LoVo (cell line): ENCODE measurements around the gene GABRG1.

Experiments
- DNase-seq: peaks from one replicate; pipeline ENCODE4 v3.0.0-alpha.2; 2016; ENCODE audit warnings: low spot score

The GABRG1 gene

DNA sequence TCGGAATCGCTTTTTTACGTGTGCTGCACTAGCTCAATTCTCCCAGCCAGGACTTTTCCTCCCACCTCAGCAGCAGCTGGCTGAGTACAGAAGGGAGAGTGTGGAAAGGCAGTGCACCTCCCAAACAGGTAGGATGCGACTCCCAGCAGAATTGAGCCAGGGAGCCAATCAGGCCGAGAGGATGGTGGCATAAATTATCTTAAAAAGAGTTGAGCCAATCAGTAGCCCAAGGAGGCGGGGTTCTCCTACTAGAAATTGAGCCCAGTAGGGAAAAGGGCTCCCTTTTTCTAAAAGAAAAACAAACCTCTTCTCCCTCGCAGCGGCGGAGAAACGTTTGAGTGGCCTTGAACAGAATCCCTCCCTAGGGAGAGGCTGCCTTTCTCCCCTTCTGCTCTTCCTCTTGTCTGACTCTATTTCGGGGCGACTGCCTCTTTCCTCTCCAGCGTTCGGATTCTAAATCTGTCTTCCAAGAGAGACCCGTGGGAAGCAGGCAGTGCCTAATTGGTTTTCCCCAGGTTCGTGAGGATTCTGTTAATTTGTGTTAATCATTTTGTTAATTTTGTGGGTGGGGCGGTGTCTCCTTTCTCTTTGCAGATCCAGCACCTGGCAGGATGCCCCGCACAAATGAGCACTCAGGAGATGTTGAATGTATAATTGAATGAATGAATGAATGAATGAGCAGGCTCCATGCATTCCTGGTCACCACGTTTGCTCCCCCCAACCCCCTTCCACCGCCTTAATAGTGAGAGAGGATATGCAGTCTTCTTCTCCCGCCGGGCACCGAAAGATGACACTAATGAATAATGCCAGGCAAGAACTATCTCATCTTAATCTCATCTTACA is at the start of gene GABRG1:
GABRG1 (minus strand) TSS at position 142 of the 843 bp plus-strand sequence; CDS start at position 1, 141 bp downstream.
- DNase-seq = no peak

DNA sequence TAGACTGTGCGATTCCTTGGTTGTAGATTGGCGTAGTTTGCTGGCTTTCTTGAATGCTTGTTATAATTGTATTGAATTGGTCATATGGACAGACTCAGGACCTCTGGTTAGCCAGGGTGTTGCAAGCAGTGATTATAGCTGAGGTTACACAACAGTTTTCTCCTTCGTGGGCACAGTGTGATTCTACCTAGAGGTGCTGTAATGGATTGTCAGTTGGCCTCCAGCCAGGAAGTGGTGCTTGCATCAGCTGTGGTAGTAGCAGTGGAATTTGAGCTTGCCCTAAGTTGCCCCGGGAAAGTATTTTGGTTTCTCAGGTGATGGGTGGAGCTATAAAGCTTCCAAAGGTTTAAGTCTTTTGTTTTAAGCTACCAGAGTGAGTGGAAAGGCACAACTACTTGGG is 23.1 kb upstream of the GABRG1 start:
- no peak for DNase-seq

DNA sequence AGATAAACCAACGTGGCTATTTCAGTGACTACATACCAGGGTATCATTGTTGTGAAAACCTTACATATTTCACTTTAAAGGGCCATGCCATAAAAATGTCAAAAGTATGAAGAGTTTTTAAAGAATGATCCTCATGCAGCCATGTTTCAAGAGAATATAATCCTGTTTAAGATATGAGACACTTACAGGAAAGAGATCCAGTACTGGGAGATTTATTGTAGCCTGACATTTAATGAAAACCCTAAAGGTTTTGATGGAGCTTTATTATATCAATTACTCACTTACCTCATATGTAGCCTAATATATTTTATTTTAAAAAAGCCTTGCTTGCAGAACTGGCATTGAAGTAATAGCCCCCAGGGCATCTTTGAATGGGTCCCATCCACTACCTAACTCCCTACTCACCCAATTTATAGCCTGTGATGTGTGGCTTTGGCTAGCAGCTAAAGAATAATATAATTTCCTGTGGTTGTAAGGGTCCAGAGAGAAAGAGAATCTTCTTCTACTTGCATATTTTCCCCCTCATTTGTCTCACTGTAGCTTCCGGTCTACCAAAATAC is 7.7 kb upstream of the GABRG1 start:
- DNase-seq = no peak

DNA sequence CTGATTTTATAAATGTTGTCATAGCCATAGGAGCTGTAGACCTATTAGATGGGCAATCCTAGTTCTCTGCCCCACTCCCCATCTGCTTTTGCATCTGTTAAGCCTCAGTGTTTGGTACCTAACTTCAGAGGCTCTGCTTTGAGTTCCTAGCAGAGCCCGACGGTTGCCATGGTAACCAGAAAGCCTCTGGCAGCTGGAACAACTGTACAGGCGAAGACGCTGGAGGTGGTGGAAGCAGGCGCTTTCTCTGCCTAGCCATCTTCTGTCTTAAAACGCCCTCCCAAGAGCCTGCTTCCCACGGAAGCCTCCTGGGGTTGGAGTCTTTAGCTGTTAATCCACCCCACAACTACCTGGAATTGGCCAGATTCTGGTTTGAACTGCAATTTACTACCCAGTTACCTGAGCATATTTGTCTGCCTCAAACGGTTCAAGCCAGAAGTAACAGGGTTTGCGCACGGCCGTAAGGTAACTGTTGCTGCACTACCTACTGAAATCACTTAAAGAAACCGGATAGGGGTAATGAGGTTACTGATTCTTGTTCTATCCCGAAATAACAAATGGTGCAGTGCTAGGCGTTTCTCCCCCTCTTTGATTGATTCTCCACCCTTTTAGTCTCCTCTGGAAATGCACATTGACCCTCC is 1.0 kb upstream of the GABRG1 start:
- DNase-seq = no peak

DNA sequence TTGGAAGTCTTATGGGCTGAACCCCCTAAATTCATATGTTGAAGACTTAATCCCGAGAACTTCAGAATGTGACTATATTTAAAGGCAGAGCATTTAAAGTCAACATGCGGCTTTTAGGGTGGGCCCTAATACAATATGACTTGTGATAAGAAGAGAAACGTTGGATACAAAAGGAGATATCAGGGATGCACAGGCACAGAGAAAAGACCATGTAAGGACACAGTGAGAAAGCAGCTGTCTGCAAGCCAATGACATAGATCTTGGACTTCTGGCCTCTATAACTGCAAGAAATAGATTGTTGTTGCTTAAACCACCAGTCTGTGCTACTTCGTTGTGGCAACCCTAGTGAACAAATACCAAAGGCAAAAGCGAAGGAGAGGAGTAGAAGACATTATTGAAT is 42.2 kb downstream of the GABRG1 start:
- DNase-seq = no peak

DNA sequence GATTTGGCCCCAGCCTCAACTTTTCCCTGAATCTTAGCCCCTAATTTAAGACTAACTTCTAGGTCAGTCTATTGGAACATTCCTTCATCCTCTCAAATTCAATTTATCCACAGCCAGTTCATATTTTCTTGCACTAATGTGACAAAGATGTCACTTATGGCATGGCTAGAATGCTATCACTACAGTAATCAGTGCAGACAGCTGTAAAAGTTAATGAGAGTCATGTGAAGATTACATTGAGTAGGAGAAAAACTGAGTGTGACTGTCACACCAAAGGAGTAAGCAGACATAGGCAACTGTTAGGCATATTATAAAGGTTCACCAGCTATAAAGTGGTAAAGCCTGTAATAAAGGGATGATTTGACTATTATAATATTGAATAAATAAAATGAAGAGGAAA is 42.6 kb downstream of the GABRG1 start:
- DNase-seq = no peak

DNA sequence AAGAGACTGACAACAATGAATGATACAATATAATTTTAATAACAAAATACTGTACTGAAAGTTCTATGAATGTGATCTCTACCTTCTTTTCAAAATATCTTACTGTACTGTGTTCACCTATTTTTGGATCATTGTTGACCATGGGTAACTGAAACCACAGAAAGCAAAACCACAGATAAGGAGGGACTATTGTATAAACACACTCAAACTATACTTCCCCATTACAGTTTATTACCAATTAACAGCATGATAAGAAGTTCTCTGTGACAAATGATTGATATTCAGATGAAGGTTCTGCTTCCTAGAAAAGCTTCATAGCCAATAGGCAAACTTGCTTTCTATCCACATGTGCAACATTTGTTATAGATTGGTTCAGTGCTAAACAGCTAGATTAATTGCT is 50.1 kb downstream of the GABRG1 start:
- DNase-seq = no peak

DNA sequence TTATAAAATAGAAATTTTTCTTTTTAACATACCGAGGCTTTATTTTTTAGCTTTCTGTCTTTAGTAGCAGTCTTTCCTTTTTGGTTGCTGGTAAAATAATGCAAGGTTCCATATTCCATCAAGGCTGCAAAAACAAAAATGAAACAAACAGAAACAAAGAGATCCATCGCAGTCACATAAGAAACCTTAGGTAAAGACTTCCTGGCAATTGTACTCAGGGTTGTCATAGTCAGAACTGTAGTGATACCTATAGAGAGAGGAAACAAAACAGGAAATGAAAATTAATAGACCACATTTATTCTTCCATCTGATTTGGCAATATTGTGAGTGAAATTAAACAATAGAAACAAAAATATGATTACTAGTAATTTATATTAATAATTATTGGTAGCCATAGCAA is 72.5 kb downstream of the GABRG1 start:
- no peak for DNase-seq

DNA sequence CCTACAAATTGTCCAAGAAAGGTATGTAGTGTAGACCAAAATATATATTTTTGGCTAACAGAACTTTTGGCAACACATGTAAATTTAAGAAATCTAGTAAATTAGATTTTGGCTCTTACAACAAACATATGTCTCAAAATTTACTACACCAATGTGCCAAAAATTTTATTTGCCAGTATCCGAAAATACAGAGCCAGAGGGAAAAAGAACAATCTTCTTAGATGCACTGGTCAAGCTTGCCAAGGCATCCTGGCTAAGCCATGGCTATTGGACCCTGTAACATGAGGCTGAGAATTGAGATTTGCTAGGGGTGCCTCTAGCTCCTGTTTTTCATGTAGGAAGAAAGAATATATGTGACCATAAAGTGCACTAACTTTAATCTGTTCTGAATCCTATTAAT is 91.8 kb downstream of the GABRG1 start:
- DNase-seq = no peak

DNA sequence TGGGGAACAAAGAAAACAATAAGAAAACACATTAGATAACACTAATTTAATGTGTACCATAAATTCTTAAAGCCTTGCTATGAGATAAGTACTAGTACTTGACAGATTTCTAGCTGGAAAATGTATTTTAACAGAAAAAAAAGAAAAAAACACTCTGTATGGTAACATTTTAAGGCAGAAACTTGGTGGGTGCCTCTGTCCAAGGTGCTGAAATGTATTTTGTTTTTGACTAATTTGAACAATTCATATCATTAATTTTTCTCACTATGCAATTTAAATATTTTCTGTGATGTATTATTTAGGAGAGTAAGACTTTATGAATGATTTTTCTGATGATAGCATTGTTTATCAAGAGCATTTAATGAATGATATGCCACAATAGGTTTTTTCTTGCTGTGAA is 107.5 kb downstream of the GABRG1 start:
- no peak for DNase-seq

DNA sequence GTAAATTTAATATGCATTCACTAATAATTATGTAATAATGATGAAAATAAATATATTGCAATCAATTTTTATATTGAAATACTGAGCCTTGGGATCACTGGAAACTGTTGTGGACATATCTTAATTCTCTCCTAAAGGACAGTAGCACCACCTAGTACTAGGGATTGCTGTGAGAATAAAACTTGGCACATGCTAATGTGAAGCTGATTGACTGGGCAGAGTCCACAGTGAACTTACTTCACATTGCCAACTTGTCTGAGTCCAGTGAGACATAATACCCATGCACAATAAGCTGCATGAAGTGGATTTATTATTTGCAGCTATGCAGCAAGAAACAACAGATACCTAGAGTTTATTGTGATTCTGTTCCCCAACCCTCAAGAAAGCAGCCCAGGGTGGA is 131.1 kb downstream of the GABRG1 start:
- no peak for DNase-seq

DNA sequence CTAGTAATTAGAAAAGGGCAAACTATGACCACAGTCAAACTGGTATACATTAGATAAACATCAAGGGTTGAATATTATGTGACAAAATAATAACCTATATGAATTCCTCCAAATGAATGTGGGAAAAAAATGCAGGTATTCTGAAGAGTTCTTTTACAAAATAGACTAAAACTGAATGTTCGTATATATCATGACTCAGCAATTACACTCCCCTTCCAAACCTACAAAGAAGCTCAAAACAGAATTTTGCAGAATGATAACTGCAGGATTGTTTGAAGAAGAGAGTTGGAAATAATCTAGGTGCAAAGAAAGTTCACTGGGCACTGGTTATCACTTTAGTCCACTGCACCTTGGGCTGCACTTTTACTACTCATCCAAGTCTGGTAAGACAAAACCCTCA is 134.1 kb downstream of the GABRG1 start:
- DNase-seq = no peak

DNA sequence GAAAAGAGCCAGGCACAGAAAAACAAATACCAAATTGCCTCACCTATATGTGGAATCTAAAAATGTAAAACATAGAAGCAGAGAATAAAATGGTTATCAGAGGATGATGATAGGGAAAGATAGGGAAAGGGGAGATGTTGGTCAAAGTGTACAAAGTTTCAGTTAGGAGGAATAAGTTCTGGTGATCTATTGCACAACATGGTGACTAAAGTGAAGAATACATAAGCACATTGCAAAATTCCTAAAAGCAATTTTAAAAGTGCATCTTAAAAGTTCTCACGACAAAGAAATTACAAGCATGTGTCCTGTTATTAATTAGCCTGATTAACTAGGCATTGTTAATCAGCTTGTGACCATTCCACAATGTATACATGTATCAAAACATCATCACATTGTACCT is 136.0 kb downstream of the GABRG1 start:
- DNase-seq = no peak
